ENCODE measurements around the gene BBS12.

BBS12 gene

GRCh38 chr4:122764071-122764820 lies 31.7 kb downstream of the BBS12 start:
- TF ChIP-seq REST (IDR thresholded peaks at IDR 0.05; ENCODE audit: low read depth) (no peak), ZBTB7A (IDR thresholded peaks at IDR 0.05; ENCODE audit: low read depth) (no peak), MAX (IDR thresholded peaks at IDR 0.05) (no peak), CREB1 (IDR thresholded peaks at IDR 0.05; ENCODE audit: low read depth) (no peak)

GRCh38 chr4:122764821-122765215 lies 32.3 kb downstream of the BBS12 start:
- no peak for TF ChIP-seq EP300 (IDR thresholded peaks at IDR 0.05; ENCODE audit: borderline replicate concordance)
- no peak for TF ChIP-seq TAF1 (IDR thresholded peaks at IDR 0.05; ENCODE audit: low read depth)
- TF ChIP-seq YY1 (IDR thresholded peaks at IDR 0.05; ENCODE audit: low read depth): no peak
- TF ChIP-seq REST (IDR thresholded peaks at IDR 0.05; ENCODE audit: low read depth): no peak
- TF ChIP-seq FOXM1 (IDR thresholded peaks at IDR 0.05; ENCODE audit: borderline replicate concordance, low read depth): no peak
- no peak for TF ChIP-seq RAD21 (IDR thresholded peaks at IDR 0.05; ENCODE audit: low read depth)
- no peak for TF ChIP-seq MAX (IDR thresholded peaks at IDR 0.05)
- no peak for TF ChIP-seq TEAD4 (IDR thresholded peaks at IDR 0.05)
- no peak for TF ChIP-seq CEBPB (IDR thresholded peaks at IDR 0.05)
- TF ChIP-seq CREB1 (IDR thresholded peaks at IDR 0.05; ENCODE audit: low read depth): no peak
- TF ChIP-seq NFIC (IDR thresholded peaks at IDR 0.05): no peak

GRCh38 chr4:122765692-122766352 lies 33.3 kb downstream of the BBS12 start:
- TF ChIP-seq RAD21 (IDR thresholded peaks at IDR 0.05; ENCODE audit: low read depth) (no peak), YY1 (IDR thresholded peaks at IDR 0.05; ENCODE audit: low read depth) (no peak), EP300 (IDR thresholded peaks at IDR 0.05; ENCODE audit: borderline replicate concordance) (no peak), CEBPB (IDR thresholded peaks at IDR 0.05) (no peak)

- TF ChIP-seq CEBPB (IDR thresholded peaks at IDR 0.05): no peak
- no peak for TF ChIP-seq TAF1 (IDR thresholded peaks at IDR 0.05; ENCODE audit: low read depth)
- TF ChIP-seq FOXM1 (IDR thresholded peaks at IDR 0.05; ENCODE audit: borderline replicate concordance, low read depth): no peak
- no peak for TF ChIP-seq USF1 (IDR thresholded peaks at IDR 0.05)
- TF ChIP-seq TCF12 (IDR thresholded peaks at IDR 0.05; ENCODE audit: low read depth): no peak
- no peak for TF ChIP-seq REST (IDR thresholded peaks at IDR 0.05; ENCODE audit: low read depth)
Observed at GRCh38 chr4:122766353-122766705, 33.8 kb downstream of the BBS12 start.

- no peak for TF ChIP-seq MAX (IDR thresholded peaks at IDR 0.05)
- TF ChIP-seq CEBPB (IDR thresholded peaks at IDR 0.05): no peak
- no peak for TF ChIP-seq USF1 (IDR thresholded peaks at IDR 0.05)
- no peak for TF ChIP-seq ZBTB7A (IDR thresholded peaks at IDR 0.05; ENCODE audit: low read depth)
- TF ChIP-seq TEAD4 (IDR thresholded peaks at IDR 0.05): no peak
- no peak for TF ChIP-seq TAF1 (IDR thresholded peaks at IDR 0.05; ENCODE audit: low read depth)
Observed at GRCh38 chr4:122766950-122767349, 34.4 kb downstream of the BBS12 start.

Measured in Ishikawa (cell line).